ENCODE data around the gene CHTOP. TPM values are rescaled to one million over a fixed set of nuclear protein-coding genes. Genes with fewer than 3 reads are reported as not detected.
"Not testable (repeated sequence)": the region's sequence is repeated elsewhere in the genome, so short reads cannot be mapped to it uniquely, and the experiment has no call there.

CHTOP gene
- total RNA-seq, 1 donor from 2014 or later = 30.6 TPM

DNA sequence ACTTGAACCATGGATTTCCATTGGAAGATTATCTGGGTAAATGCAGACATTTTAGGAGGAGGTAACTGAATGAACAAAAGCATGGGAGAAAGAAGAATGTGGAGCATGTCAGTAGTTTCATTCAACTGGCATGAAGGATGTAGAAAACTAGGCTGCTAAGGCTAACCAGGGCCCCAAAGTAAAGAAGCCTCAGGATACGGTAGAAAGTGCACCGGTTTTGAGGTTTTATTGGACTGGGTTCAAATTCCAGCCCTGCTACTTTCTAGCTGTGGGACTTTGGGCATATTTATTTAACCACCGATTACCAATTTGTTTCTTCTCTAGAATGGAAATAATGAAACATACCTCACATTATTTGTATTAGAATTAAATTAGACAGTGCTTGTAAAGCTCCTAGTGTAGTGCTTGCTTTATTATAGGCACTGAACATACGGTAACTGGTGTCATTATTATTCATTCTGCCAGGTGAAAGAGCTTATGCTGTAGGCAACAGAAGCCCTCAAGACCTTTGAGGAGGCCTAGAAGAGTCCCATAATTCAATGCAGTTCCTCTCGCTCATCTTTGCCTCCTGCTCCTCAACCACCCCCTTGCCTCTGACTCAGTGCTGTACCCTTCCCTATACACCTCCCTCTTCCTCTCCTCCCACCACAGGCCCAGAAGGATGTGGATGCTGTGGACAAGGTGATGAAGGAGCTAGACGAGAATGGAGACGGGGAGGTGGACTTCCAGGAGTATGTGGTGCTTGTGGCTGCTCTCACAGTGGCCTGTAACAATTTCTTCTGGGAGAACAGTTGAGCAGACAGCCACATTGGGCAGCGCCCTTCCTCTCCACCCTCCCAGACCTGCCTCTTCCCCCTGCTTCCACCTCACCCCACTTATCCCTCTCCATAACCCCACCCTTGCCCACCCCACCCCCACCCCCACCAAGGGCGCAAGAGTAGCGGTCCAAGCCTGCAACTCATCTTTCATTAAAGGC is 2.5 kb upstream of the CHTOP start:
- no peak for DNase-seq (ENCODE audit: low spot score)

DNA sequence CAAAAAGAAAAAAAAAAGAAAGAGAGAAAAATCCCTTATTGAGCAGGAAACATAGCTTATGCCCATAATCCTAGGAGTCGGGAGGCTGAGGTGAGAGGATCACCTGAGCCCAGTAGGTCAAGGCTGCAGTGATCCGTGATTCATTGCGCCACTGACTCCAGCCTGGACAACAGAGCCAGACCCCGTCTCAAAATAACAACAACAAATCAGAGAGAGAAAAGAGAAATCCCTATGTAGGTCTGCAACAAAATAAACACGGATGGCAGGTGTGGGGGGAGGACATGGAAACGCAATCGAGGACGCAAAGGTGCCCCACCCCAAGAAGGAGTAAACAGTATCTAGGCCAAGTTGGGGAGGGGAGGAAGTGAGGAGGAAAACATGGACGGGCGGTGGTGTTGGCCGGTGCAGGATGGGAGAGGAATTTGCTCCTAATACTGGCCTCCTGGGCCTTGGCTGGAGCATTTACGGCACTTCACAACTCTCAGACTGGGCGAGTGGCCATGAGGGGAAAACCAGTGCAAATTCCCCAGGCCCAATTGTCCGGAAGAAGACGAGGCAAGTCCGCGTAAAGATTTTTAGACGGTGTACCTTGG is 609 bp upstream of the CHTOP start:
- no peak for DNase-seq (ENCODE audit: low spot score)

DNA sequence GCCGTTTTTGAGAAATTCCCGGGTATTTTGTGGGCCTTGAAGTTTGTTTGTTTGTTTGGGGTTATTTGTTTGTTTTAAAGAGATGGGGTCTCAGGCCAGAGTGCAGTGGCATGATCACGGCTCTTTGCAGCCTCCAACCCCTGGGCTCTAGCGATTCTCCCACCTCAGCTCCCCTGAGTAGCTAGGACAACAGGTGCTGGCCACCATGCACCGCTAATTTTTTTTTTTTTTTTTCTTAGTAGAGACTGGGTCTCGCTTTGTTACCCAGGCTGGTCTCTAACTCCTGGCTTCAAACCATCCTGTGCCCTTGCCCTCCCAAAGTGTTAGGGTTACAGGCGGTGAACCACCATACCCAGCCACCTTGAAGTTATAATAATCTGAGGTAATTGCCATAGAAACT is 2.0 kb downstream of the CHTOP start:
- DNase-seq (ENCODE audit: low spot score) = no peak

DNA sequence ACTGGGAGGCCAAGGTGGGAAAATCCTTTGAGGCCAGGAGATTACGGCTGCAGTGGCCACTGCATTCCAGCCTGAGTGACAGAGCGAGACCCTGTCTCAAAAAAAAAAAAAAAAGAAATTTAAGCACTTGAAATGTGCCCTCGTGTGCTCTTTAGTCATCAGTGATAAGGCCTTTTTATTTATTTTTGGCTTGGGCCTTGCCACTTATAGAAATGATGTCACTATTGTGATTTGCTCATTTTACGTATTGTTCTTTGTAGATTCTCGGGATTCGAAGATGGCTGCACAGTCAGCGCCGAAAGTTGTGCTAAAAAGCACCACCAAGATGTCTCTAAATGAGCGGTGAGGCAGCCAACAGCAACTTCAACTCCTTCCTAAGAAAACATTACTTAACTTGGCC is 2.4 kb downstream of the CHTOP start:
- DNase-seq (ENCODE audit: low spot score) = no peak

DNA sequence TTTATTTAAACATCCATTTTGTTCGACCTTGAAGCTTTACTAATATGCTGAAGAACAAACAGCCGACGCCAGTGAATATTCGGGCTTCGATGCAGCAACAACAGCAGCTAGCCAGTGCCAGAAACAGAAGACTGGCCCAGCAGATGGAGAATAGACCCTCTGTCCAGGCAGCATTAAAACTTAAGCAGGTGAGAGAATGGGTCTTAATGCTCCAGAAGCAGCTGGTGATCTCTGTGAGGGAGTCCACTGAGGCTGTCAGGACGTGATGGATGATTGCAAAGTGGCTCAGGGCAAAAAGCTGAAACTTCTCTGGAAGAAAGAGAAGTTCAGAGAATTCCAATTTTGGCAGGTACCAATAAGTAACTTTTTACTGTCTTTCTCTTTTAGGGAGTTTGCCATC is 4.4 kb downstream of the CHTOP start:
- DNase-seq (ENCODE audit: low spot score) = no peak

DNA sequence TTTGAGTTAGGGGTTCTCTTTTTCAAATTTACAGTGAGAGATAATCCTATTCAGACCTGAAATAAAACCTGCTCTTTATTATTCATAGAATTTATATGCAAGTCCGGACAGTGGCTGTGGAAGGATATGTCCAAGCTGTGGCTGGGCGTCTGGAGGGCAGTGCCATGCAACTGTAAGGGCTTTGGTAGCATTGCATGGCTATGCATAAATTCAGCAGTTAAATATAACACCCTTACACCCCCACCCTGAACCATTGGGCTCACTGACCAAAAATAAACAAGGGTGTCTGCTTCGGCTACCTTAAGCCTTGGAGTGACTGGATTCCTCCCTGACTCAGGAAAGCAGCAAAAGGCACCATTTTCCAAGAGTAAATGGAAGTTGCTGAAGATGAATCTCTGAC is 5.4 kb downstream of the CHTOP start:
- no peak for DNase-seq (ENCODE audit: low spot score)

DNA sequence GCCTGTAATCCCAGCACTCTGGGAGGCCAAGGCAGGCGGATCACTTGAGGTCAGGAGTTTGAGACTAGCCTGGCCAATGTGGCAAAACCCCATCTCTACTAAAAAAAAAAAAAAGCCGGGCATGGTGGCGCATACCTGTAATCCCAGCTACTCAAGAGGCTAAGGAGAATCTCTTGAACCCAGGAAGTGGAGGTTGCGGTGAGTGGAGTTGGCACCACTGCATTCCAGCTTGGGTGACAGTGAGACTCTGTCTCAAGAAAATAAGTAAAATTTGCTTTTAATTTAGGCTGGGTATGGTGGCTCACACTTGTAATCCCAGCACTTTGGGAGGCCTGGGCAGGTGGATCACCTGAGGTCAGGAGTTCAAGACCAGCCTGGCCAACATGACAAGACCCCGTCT is 6.3 kb downstream of the CHTOP start:
- DNase-seq (ENCODE audit: low spot score) = not testable (repeated sequence)

DNA sequence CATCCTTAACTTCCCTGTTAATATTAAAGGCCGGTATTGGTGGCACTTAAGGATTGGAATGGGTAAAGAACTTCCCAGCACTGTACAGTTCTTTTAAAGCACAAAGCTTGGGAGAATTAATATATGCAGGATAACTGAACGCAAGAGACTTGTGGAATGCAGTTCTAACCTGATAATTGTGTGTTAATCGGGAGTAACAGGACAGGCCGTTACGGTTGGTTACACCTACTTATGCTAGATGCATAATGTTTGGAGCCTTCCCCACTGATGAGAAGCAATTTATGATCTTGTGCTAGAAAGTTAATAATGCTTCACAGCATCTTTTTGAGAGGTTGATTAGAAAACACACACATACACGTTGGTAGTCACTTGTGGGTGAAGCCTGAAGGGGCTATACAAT is 7.0 kb downstream of the CHTOP start:
- no peak for DNase-seq (ENCODE audit: low spot score)

DNA sequence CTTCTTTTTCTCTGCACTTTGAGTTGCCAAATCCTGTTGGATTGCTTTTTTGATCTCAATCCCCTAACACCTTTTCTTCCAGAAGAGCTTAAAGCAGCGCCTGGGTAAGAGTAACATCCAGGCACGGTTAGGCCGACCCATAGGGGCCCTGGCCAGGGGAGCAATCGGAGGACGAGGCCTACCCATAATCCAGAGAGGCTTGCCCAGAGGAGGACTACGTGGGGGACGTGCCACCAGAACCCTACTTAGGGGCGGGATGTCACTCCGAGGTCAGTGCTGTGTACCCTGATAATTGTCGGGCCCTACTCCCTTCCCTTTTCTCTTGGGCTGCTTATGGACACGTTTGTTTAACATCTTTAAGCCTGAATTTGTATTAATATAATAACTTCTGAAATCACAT is 8.3 kb downstream of the CHTOP start:
- DNase-seq (ENCODE audit: low spot score) = no peak

DNA sequence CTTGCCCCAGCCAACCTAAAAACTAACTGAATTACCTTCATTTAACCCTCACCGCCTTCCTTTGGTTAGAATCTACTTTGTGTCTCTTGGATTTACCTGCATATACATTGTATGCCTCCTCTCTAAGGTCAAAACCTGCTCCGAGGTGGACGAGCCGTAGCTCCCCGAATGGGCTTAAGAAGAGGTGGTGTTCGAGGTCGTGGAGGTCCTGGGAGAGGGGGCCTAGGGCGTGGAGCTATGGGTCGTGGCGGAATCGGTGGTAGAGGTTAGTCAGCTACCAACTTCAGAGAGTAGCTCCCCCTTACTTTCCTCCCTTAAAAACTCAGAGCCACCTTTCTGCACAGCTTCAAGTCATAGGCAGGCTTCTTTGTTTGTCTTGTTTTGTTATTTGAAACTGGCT is 9.2 kb downstream of the CHTOP start:
- no peak for DNase-seq (ENCODE audit: low spot score)

DNA sequence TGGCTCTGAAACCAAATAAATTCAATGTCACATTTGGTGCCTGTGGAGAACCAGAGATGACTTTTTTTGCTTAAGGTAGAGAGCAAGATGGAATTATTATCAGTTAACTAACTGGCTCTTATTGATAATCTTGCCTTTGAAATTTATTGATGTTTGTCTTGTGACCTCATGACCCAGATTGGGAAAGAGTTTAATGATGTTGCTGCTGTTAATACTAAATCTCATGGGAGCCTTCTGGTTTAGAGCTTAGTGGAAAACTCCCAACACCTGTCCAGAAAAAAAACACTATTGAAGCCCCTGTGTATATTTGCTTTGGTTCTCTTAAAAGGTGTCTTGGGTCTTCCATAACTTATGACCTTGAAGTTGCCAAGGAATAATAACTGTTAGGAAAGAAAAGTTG is 9.9 kb downstream of the CHTOP start:
- no peak for DNase-seq (ENCODE audit: low spot score)

DNA sequence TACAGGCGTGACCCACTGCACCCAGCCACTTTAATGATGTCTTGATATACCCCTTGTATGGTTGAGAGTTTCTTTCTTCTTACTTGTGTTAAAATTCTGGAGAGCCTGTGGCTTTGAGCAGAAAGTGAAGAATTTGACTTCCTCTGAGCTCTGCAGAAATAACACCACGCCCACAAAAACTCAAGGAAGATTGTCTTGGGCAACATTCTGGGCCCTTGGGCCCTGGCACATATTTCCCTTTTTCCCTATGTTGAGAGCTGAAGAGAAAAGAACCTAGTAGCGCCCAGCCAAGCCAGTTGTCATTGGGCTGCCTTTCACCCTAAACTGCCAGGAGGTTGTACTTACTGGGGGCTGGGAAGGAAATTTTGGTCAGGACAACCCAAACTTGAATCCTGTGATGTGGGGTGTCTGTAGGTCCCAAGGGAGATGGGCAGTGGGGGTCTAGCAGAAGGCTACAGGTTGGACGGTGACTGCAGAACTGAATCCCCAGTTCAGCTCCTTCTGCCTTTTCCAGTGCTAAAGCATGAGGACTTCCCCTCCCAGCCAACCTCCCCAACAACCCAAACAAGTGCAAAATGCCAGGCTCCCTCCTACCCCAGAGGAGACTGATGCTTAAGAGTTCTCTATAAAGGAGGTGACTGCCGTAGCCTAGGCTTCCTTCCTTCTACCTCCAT is 12.9 kb downstream of the CHTOP start:
- DNase-seq (ENCODE audit: low spot score) = peak; percentile 22

DNA sequence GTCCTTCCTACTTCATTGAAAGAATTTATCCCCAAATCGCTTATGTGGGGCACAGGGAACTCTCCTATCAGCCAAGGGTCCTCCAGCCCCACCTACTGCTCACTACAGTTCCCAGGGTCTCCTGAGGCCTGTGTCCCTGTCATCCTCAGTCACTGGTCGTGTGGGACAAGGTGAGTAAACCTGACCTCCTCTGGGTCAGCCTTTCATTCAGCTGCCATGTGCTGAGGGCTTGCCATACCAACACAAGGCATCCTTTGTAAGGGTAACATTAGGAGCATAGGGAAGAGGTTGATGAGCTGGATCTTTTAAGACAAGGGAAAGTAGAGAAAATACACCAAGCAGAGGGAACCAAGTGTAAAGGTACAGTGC is 13.5 kb downstream of the CHTOP start:
- DNase-seq (ENCODE audit: low spot score) = no peak

DNA sequence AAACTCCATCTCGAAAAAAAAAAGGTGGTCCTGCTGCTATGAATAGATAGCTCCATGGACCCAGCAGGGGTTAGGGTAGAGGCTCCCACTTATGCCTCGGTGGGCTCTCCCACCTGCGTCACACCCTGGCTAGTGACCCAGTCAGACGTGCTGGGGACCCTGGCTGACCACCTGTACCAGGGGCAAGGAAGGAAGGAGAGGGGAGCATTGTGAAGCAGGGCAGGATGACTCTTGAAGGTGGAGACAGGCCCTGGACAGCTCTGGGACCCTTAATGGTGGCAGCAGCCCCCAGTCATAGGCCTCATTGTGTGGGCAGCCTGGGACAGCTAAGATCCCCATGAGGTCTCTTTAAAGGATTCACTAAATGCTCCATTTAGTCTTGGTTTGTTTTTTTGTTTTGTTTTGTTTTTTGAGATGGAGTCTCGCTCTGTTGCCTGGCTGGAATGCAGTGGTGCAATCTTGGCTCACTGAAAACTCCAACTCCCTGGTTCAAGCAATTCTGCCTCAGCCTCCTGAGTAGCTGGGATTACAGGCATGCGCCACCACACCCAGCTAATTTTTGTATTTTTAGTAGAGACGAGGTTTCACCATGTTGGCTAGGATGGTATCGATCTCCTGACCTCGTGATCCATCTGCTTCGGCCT is 14.3 kb downstream of the CHTOP start:
- no peak for DNase-seq (ENCODE audit: low spot score)

DNA sequence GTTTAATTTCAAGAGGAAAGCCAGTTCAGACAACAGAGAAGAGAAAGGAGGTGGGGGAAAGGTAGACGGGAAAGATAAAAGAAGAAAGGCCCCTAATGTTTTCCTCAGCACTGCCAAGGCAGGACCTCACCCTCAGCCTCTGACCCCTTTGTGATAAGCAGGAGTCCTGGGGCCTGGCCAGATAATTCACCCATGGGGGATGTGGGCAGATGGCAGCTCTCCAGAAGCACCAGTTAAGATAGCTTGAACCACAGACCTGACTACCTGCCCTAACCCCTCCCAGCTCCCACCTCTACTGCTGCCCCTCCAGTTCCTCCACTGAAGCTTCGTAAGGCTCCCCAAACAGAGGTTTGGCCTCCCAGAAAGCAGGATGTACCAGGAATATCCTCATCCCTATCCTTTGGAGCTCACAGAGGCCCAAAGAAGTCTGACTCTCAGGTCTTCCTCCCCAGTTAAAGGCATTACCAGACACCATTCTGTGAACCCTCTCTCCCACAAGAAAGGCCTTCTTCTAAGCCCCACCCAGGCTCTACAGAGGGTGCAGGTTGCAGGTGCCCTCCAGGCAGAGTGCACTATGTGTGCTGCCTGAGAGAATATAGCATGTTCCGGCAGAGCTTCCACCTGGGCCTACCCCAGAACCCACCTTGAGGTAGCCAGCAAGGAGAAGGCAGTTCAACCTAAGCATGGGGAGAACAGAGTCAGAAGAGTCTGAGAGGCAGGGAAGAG is 15.4 kb downstream of the CHTOP start:
- DNase-seq (ENCODE audit: low spot score) = no peak

DNA sequence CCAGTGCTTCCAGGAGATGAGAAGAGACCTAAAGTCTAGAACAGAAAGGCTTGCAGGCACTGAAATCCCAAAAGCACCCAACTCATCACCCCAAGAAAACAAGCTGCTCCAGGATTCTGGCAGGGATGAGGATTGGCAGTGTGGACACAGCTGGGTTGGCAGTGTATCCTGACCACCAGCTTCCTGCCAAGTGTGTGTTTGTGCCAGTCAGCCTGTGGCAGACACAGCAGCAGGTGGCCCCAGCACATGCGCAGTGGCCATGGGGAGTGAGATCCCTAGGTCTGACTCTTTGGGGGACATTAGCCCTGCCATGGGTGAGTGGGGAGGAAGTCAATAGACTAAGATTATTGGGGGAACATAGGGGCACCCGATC is 16.0 kb downstream of the CHTOP start:
- DNase-seq (ENCODE audit: low spot score) = no peak

DNA sequence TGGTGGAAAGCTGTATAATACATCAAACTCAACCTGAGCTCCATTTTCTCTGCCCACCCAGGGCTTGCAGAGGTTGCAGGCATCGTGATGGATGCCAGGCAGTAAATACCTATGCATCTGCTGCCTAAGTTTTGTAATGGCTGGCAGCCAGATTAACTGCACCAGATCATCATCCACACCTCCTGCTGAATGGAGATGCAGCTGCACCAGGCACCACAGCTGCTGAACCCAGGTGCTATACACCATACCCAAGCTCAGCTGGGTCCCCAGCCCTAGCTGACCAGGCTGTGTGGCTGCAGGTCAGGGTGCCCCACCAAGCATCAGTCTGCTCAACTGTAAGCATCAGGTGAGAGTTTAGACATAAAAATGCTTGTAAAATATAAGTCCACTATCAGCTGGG is 17.9 kb downstream of the CHTOP start:
- no peak for DNase-seq (ENCODE audit: low spot score)

DNA sequence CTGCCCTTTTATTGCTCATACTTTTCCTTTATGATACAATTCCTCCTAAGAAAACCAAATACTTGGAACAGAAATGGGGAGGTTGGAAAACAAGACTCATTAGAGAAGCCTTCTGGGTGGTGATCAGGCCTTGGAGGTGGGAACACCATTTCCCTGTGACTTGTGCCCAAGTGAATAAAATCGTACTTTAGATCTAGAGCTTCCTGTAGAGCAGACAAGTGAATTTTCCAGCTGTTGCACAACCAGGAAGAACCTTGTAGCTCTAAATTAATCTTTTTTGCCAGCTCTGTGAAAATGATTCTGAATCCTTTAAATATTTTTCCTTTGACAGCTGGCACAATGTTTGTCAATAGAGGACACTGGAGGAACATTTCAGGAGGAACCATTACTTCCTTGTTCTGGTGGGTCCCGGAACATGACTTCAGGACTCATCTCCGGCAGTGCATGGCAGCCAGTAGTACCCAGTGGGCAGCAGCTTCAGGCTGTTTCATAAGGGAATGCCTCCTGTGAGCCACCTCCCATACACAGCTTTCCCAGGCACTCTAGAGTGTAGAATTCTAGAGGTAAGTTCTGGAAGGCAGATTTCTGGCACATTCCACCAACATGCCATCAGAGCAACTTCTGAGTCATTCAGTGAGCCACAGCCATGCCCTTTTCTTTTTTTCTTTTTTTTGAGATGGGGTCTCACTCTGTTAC is 19.1 kb downstream of the CHTOP start:
- DNase-seq (ENCODE audit: low spot score) = no peak

DNA sequence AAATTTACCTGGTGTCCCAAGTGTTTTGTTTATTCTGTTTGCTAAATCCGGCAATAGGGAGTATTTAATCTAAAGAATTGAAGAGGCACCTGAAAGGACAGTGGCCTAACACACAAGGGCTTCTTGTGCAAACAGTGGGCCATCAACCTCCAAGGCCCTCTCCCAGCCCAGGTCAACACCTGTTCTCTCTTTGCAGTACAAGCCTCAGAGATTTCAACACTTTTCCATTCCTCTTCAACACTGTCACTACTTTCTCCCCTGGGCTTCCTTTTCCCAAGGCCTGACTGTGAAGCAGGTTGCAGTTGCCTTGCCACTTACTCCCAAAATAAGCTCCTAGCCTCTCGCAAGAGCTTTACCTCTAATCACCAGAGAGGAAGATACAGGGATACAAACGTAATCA is 21.5 kb downstream of the CHTOP start:
- DNase-seq (ENCODE audit: low spot score) = no peak

DNA sequence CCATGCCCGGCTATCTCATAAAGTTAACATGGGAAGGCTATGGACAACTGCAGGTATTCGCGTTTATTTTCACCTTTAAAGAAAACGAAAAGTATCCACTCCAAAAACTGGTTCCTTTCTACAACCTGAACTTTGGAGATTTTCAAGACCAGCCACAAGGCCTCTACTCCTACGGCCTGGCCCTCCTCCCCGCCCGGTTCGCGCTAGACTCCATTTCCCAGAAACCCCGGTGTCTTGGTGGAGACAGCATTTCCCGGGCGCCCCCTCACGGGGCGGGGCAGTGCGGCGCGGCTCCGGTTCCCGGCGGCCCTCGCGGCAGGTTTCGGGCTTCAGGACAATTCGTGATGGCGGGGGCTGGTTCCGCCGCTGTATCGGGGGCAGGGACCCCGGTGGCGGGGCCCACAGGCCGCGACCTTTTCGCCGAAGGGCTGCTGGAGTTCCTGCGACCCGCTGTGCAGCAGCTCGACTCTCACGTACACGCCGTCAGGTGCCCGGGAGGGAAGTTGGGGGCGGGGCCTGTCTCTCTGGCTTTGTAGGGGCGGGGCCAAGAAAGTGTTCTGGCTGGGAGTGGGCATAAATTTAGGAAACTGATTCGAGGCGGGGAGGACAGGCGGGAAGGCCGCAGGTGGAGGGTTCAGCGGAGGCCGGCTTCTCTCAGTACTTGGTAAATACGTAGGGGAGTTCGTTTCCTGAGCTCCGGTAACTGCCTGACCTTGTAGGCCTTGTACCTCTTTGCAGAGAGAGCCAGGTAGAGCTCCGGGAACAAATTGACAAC is 24.7 kb downstream of the CHTOP start, which contains the start of gene SNAPIN:
Gene SNAPIN, plus strand, starts transcription at position 304 of the 775 bp plus-strand sequence. Its CDS starts 41 bp downstream, at position 345.
- peak; percentile 97 for DNase-seq (ENCODE audit: low spot score)
